RWPE2 (cell line): ENCODE data around the gene CLMP.

Source experiments
- ATAC-seq: fragments of 200-7000 bp; cut with Tn5 transposase; 3 replicates; pipeline ENCODE4 v1.9.1; 2021; ENCODE audit warnings: low read depth
- DNase-seq: peaks from one replicate; pipeline ENCODE4 v3.0.0-alpha.2; 2020; ENCODE audit warnings: low spot score
- H3K27ac ChIP-seq: fragments of 450-650 bp; 2 replicates; pipeline ENCODE4 v1.5.1; 2017; ENCODE audit warnings: mild to moderate bottlenecking; ENCODE audit not compliant: poor library complexity, severe bottlenecking
- H3K27me3 ChIP-seq: fragments of 250-450 bp; sonication (Bioruptor Pico); 2 replicates; pipeline ENCODE4 v1.5.1; 2021; ENCODE audit warnings: mild to moderate bottlenecking, moderate library complexity; ENCODE audit not compliant: insufficient read depth, poor library complexity, severe bottlenecking
- H3K36me3 ChIP-seq: fragments of 250-450 bp; sonication (Bioruptor Pico); 2 replicates; pipeline ENCODE4 v1.5.1; 2020; ENCODE audit warnings: low read depth, mild to moderate bottlenecking, moderate library complexity
- H3K4me1 ChIP-seq: fragments of 250-450 bp; sonication (Bioruptor Pico); 2 replicates; pipeline ENCODE4 v1.5.1; 2021; ENCODE audit warnings: mild to moderate bottlenecking, moderate library complexity; ENCODE audit not compliant: insufficient read depth, poor library complexity, severe bottlenecking
- H3K4me3 ChIP-seq: fragments of 250-450 bp; sonication (Bioruptor Pico); 2 replicates; pipeline ENCODE4 v1.5.1; 2021; ENCODE audit warnings: mild to moderate bottlenecking, moderate library complexity; ENCODE audit not compliant: severe bottlenecking
- H3K9me3 ChIP-seq: fragments of 250-450 bp; sonication (Bioruptor Pico); 2 replicates; pipeline ENCODE4 v1.5.1; 2021; ENCODE audit warnings: mild to moderate bottlenecking, moderate library complexity; ENCODE audit not compliant: severe bottlenecking
- CTCF ChIP-seq: fragments of 450-650 bp; IDR thresholded peaks from one replicate; pipeline ENCODE4 v1.5.1; 2017; ENCODE audit warnings: mild to moderate bottlenecking, moderate library complexity; ENCODE audit not compliant: poor library complexity, severe bottlenecking

Gene CLMP

GRCh38 chr11:123186286-123186685, 8.8 kb downstream of the CLMP start:
- TF ChIP-seq CTCF: no peak
- peaks cover 20% of the 10 kb centered on the region for H3K36me3 ChIP-seq
- ATAC-seq (peak; percentile 78), DNase-seq (no peak)
- H3K4me1 ChIP-seq: peaks cover 53% of the 10 kb centered on the region
- H3K27ac ChIP-seq: peak overlapping the region; percentile 67
- H3K27me3 ChIP-seq: no peaks in the 10 kb centered on the region
- H3K4me3 ChIP-seq: no peak overlapping the region
- H3K9me3 ChIP-seq: no peaks in the 10 kb centered on the region

GRCh38 chr11:123185326-123185725, 9.7 kb downstream of the CLMP start:
- Histone ChIP-seq H3K36me3 (peaks cover 20% of the 10 kb centered on the region), H3K4me3 (no peak overlapping the region), H3K9me3 (no peaks in the 10 kb centered on the region), H3K27me3 (no peaks in the 10 kb centered on the region), H3K4me1 (peaks cover 53% of the 10 kb centered on the region), H3K27ac (peak overlapping the region; percentile 67)
- TF ChIP-seq CTCF: no peak
- ATAC-seq: no peak
- no peak for DNase-seq

GRCh38 chr11:123184531-123184930, 10.5 kb downstream of the CLMP start:
- peaks cover 20% of the 10 kb centered on the region for H3K36me3 ChIP-seq
- H3K27ac ChIP-seq: peak overlapping the region; percentile 67
- H3K4me1 ChIP-seq: peaks cover 59% of the 10 kb centered on the region
- ATAC-seq (no peak), DNase-seq (no peak)
- H3K9me3 ChIP-seq: no peaks in the 10 kb centered on the region
- TF ChIP-seq CTCF: no peak
- H3K4me3 ChIP-seq: no peak overlapping the region
- H3K27me3 ChIP-seq: no peaks in the 10 kb centered on the region

GRCh38 chr11:123183391-123184099, 11.5 kb downstream of the CLMP start:
- Histone ChIP-seq H3K9me3 (no peaks in the 10 kb centered on the region), H3K4me3 (no peak overlapping the region), H3K36me3 (peaks cover 20% of the 10 kb centered on the region), H3K4me1 (peaks cover 53% of the 10 kb centered on the region), H3K27ac (peak overlapping the region; percentile 67), H3K27me3 (no peaks in the 10 kb centered on the region)
- ATAC-seq: peak; percentile 55
- DNase-seq: no peak
- TF ChIP-seq CTCF: no peak

- H3K36me3 ChIP-seq: peaks cover 15% of the 10 kb centered on the region
- no peak for ATAC-seq
- H3K9me3 ChIP-seq: no peaks in the 10 kb centered on the region
- H3K4me1 ChIP-seq: peaks cover 41% of the 10 kb centered on the region
- TF ChIP-seq CTCF: no peak
- H3K27me3 ChIP-seq: no peaks in the 10 kb centered on the region
- no peak overlapping the region for H3K27ac ChIP-seq
- DNase-seq: no peak
- no peak overlapping the region for H3K4me3 ChIP-seq
These were observed 13.1 kb downstream of the CLMP start for GRCh38 chr11:123181767-123182500.
